Breast epithelium (tissue), 3 donors: ENCODE results near the gene FAU.
A peak's percentile ranks its signal among the peaks of the same experiment; 100 is the strongest.

Experiments
- POLR2A ChIP-seq: fragments of 450-650 bp; IDR thresholded peaks from one replicate; pipeline ENCODE4 v1.6.1; 2016; ENCODE audit warnings: antibody characterized with exemption, mild to moderate bottlenecking, moderate library complexity
- TF ChIP-seq, protein P1 (sequence below), 3 donors: fragments of 450-650 bp; IDR thresholded peaks; one replicate each; pipeline ENCODE4 v1.5.1; 2016 to 2017; ENCODE audit warnings: antibody characterized with exemption in 3 of 3, mild to moderate bottlenecking in 3 of 3, moderate library complexity in 3 of 3

DNA sequence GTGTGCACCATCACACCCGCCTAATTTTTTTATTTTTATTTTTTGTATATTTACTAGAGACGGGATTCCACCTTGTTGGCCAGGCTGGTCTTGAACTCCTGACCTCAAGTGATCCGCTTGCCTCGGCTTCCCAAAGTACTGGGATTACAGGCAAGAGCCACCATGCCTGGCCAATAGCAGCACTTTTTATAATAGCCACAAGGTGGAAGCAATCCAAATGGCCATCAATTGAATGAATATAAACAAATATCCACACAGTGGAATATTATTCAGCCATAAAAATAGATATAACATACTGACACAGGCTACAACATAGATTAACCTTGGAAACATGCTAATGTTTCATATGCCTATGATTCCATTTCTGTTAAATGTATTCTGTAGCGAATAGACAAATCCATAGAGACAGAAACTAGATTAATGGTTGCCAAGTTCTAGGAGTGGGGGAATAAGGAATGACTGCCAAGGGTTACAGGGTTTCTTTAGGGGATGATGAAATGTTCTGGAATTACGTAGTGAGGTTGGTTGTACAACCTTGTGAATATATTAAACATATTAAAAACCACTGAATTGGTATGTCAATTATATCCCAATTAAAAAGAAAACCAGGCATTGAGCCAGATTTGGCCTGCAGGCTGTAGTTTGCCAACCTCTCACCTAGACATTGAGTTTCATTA lies 21.1 kb downstream of the FAU start:
- TF ChIP-seq, protein P1, sequence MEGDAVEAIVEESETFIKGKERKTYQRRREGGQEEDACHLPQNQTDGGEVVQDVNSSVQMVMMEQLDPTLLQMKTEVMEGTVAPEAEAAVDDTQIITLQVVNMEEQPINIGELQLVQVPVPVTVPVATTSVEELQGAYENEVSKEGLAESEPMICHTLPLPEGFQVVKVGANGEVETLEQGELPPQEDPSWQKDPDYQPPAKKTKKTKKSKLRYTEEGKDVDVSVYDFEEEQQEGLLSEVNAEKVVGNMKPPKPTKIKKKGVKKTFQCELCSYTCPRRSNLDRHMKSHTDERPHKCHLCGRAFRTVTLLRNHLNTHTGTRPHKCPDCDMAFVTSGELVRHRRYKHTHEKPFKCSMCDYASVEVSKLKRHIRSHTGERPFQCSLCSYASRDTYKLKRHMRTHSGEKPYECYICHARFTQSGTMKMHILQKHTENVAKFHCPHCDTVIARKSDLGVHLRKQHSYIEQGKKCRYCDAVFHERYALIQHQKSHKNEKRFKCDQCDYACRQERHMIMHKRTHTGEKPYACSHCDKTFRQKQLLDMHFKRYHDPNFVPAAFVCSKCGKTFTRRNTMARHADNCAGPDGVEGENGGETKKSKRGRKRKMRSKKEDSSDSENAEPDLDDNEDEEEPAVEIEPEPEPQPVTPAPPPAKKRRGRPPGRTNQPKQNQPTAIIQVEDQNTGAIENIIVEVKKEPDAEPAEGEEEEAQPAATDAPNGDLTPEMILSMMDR (IDR thresholded peaks at IDR 0.05), result peak in 1 of 3 donors; percentile 25
- TF ChIP-seq POLR2A, result no peak
